NOMO-1 treated with dmso at 0.1 percent for 144 hours (cell line): ENCODE data around the gene NTF4.
"Not testable (repeated sequence)": the region's sequence is repeated elsewhere in the genome, so short reads cannot be mapped to it uniquely, and the experiment has no call there.

Source experiments
- DNase-seq: peaks from one replicate; lab custom pipeline; 2025; ENCODE audit not compliant: unreplicated experiment; lab: John Stamatoyannopoulos, UW

NTF4 gene

DNA sequence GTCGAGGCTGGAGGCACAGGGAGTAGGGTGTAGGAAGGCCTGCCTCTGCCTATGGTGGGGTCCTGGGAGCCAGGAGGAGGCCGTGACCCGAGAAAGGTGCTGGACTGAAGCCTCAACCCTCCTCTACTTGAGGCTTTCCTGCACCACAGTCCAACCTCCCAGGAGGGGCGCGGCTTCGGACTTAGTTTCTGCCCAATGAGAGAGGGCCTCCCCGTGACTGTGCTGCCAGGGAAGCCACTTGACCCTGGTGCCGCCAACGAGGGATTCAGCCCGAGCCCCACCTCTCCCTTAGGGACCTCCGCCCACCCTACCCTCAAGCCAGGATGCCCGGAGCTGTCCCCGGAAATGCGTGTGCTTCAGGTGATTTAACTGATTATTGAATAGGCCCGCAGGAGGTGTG is 40.4 kb downstream of the NTF4 start, which contains the start of gene CGB3:
Gene CGB3 (minus strand): TSS at position 101 of the 400 bp plus-strand sequence. CDS start 362 bp downstream, outside the sequence.
- not testable (repeated sequence) for DNase-seq

DNA sequence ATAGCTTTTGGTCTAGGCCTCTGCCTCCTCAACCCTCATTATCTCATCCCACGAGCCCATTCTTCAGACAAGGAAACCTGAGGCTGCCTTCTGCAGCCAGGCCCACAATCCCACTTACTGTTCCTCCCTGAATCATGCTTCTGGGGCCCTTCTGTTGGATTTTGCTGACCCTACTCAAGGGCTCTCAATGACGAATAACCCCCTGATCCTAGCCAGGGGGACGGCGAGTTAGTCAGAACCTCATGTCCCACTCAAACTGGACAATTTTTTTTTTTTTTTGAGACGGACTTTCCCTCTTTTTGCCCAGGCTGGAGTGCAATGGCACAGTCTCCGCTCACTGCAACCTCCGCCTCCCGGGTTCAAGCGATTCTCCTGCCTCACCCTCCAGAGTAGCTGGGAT is 42.5 kb downstream of the NTF4 start:
- no peak for DNase-seq

DNA sequence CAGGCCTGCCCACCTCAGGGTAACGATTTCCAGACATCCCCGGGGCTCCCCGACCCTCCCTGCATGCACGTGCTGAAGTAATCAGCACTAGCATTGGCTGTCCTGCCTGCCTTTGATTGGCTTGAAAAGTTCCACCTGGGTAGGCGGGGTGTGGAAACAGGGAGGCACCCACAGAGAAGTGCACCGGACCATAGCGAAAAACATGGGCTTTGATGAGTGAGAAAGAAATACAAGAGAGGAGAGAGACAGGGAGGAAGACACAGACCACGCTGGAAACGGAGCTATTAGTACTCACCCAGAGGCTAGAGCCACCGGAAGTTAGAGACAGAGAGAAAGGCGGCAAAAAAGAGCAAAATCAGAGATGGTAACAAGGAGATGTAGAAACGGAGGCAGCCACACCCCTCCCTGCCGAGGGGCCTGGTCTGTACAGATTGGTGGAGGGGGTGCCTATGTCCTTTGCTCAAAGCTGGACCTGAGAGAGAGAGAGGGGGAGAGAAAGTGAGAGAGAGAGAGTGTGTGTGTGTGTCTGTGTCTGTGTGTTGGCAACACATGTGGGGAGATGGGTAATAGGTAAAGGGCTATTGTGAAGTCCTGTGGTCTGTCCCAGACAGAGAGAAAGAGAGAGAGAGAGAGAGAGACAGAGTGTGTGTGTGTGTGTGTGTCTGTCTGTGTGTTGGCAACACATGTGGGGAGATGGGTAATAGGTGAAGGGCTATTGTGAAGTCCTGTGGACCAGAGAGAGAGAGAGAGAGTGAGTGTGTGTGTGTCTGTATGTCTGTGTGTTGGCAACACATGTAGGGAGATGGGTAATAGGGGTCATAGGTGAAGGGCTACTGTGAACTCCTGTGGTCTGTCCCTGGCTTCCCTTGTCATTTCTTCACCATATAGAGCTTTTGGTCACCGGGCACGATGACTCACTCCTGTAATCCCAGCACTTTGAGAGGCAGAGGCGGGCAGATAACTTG is 43.4 kb downstream of the NTF4 start:
- no peak for DNase-seq

DNA sequence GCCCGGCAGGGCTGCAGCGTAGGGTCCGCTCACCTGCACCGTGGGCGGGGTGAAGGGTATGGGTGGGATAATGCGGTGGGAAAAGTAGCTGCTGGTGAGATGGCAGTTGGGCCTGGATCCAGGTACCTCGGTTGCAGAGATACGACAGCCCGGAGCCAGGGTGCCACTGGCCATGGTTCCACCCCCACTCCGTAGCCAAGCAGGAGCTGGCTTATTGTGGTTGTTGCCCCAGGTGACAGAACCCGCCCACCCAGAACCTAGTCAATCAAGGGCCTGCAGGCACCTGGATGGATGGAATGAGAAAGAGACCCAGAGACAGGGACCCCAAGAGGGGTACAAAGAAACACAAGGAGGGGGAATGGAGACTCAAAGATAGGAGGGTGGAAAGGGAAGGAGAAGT is 44.3 kb downstream of the NTF4 start:
- DNase-seq: no peak

DNA sequence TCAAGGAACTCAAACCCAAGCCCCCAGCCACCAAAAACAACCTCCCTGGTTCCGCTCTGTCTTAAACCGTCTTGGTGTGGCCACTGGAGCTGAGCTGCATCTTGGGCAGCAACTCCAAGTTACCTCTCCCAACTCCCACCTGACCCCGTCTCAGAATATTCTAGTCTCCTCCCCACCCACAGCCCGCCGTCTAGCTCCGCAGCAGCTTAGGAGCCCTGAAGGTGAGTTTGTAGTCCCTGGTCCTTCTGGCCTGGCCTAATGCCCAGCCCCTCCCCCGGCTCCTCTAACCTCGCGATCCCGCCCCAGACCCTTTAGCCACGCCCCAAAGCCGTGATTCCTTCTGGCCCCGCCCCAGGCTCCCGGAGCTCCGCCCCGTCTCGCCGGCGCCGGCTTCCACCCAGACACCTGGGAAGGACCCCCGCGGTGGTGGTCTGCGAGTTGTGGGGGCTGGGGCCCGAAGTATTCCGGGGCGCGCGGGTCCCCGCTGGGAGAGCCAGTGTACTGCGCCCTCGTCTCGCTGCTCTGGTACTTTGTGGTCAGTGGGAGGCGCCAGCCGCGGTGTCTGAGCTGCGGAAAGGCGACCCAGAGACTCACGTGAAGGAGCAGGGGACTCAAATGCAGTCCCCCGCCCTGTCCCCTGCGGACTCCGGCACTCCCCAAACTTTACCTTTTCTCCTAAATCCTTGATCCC is 45.2 kb downstream of the NTF4 start:
- no peak for DNase-seq

DNA sequence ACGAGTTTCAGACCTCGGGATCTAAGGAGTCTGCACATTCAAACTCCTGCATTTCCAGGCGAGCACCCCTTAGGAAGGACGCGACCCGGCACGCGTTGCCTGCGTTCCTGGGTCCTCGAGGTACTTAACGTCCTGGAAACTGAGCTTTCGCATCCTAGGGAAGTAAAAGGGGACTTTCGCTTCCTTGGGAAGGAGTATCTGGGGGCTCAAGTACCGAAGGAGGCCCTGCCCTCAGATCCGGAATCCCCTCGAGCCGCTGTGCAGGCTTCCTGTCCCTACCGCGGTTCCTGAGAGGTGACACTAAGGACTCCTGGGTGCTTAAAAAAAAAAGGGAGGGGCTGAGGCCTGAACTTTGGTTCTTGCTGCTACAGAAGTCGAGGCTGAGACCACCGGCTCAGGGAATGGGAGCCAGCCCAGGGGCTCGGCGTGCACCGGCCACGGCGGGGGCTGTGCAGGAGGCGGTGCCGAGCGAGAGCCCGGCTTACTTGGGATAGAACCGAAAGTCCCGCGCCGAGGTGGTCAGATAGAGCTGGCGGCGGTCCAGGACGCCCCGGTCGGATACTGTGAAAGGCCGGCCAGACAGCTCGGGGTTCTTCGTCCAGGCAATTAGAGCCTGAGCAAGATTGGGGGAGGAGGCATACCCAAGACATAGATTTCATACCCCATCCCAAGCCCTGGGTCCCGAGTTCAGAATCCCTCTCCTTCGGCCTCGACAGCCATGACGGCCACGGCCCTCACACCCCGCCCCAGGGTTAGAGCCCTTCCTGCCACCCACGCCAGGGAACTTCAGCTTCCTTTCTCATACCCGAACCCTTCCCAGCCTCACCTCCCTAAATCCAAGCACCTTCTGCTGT is 46.0 kb downstream of the NTF4 start:
- DNase-seq: not testable (repeated sequence)

DNA sequence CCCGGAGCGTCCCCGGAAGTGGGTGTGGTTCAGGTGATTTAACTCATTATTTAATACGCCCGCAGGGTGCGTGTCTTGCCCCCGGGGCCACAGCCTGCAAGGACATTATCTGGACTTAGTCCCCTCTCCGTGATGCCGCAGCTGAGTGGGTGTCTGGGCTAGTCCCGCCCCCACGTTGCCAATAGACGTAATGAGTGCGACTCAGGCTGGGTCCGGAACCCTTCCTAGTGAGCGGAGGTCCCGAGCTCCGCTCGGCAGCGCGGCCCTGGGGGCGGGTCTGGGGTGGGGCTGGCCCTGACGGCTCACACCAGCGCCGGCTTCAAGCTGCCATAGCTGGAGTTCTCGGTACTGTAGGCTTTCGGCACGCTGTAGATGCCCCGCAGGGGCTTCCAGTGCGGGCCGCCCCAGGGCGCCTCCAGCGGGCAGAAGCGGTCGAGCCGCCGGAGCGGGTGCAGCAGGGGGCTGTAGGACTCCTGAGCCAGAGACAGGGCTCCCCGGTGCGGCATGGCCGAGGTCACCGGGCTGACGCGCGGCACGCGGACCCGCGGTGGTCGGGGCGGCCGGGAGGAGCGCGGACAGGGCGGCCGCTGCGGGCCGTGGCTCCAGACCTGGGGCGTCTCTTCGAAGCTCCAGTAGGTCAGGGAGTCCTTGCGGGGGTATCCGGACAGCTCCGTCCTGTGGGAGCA is 46.8 kb downstream of the NTF4 start:
- no peak for DNase-seq

DNA sequence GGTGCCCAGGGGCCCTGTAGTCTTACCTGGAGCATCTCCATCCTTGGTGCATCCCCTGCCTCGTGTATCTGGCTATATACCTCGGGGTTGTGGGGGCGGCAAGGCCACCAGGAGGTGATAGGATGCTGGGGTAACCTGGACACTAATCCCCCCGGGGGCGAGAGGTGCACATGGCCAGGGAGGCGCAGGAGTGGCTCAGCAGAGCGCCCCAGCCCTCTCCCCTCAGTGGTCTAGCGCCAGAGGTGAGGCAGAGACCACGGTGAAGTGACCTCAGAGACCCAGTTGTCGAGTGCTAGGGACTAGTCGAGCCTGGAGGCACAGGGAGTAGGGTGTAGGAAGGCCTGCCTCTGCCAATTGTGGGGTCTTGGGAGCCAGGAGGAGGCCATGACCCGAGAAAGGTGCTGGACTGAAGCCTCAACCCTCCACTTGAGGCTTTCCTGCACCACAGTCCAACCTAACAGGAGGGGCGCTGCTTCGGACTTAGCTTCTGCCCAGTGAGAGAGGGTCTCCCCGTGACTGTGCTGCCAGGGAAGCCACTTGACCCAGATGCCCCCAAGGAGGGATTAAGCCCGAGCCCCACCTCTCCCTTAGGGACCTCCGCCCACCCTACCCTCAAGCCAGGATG is 47.5 kb downstream of the NTF4 start, which contains the start of gene LHB:
Gene LHB (minus strand): TSS at position 51 of the 625 bp plus-strand sequence. CDS start 10 bp downstream, at position 41.
- DNase-seq: no peak

DNA sequence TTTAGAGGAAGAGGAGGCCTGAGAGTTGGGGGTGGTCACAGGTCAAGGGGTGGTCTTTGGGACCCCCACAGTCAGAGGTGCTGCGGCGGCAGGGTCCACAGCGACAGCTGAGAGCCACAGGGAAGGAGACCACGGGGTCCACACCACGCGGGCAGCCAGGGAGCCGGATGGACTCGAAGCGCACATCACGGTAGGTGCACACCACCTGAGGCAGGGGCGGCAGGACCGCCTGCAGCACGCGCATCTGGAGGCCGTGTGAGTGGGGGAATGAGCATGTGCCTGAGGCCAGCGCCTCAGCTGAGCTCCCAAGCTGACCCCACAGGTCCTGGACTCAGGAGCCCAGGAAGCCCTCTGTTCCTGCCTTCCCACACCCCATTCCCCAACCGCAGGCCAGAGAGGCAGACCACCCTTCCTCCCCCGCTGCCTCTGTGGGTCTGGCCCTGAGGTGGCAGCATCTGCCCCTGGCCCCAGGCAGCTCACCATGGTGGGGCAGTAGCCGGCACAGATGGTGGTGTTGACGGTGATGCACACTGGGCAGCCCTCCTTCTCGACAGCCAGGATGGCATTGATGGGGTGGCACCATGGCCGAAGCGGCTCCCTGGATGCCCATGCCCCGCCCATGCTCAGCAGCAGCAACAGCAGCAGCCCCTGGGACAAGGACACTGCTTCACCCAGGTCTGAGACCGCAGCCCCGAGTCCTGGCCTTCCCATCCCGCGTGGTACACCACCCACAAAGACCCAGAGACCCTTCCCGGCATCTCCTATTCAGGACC is 48.4 kb downstream of the NTF4 start:
- no peak for DNase-seq

DNA sequence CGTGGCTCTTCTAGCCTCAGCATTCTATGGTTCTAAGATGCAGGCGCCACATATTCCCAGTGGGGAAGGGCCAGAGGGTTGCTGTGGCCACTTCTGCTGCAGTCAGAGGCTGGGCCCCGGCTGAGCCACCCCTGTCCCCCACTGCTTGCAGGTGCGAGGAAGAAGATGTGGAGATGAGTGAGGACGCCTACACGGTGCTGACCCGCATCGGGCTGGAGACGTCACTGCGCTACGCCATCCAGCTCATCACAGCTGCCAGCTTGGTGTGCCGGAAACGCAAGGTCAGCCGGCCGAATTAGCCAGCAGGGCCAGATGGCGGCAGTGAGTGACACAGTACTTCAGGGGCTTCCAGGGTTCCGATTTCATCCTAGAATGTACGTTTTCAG is 49.8 kb downstream of the NTF4 start:
- DNase-seq: no peak

DNA sequence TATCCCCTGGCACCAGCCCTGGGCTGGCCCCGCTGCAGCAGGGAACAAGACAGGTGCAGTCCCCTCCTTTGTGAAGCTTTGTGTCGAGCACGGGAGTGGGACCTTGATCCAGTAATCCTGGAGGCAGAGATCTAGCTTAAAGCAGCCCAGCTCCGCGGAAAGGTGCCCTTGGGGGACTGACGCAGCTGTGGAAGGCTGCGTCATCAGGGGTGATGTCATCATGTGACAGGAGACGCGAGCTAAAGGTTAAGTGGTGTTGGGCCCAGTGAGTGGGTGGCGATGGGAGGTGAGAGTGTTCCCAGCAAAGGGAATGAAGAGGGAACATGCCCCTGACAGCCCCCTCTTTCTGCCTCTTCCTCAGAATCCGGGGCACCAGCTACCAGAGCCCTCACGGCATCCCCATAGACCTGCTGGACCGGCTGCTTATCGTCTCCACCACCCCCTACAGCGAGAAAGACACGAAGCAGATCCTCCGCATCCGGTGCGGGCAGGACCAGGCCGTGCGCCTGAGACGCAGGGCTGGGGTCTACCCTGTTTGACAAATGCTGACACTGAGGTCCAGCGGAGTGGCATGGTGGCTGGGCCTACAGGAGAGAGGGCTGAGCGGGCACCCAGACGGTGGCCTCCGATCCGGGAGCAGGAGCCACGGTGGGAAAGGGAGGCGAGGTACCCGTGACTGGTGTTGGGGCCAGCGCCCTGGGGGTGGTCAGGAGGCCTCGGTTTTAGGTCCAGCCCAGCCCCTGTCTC is 50.3 kb downstream of the NTF4 start:
- no peak for DNase-seq

DNA sequence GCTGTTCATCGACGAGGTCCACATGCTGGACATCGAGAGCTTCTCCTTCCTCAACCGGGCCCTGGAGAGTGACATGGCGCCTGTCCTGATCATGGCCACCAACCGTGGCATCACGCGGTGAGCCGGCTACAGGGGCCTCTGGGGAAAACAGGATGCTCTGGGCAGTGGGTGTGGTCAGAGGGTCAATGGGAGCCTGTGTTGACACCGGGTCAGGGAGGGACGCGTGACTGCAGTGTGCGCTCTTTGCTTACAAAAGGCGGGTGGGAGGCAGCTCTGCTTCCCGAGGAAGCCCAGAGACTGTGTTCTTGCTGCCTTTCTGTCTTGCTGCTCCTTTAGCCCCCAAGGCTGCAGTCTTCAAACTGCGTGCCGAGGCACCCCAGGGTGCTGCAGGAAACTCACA is 53.4 kb downstream of the NTF4 start:
- no peak for DNase-seq
